Kidney (tissue), 14 donors: ENCODE measurements around the gene HAPLN3. TPM values are rescaled to one million over a fixed set of nuclear protein-coding genes. Genes with fewer than 3 reads are reported as not detected.

ENCODE experiments used
- DNase-seq, 5 donors: peaks; one replicate each; pipeline ENCODE4 v3.0.0-alpha.2; 2013 to 2020
- FAIRE-seq: peaks from 2 replicates; lab custom pipeline; 2012; peaks lifted over from hg19 to GRCh38; lab: Jason Lieb, UNC
- H3K27ac ChIP-seq, 2 donors: one replicate each; pipeline ENCODE4 v1.7.0; 2013; ENCODE audit warnings: low read depth in 2 of 2, low read length in 2 of 2, inconsistent platforms in 1 of 2
- H3K27me3 ChIP-seq: one replicate; pipeline ENCODE4 v1.7.1; 2013; ENCODE audit warnings: low read length, inconsistent platforms; ENCODE audit not compliant: control insufficient read depth, insufficient read depth
- H3K36me3 ChIP-seq, 3 donors: one replicate each; pipeline versions ENCODE4 v1.7.0 to v1.7.1; 2013; ENCODE audit warnings: low read length in 3 of 3, control low read depth in 1 of 3, inconsistent platforms in 1 of 3; ENCODE audit not compliant: insufficient read depth in 3 of 3, control insufficient read depth in 2 of 3
- H3K4me1 ChIP-seq, 3 donors: one replicate each; pipeline versions ENCODE4 v1.7.0 to v1.7.1; 2013; ENCODE audit warnings: low read length in 3 of 3, inconsistent platforms in 1 of 3, low read depth in 1 of 3; ENCODE audit not compliant: control insufficient read depth in 2 of 3, insufficient read depth in 2 of 3
- H3K4me3 ChIP-seq, 3 donors: one replicate each; pipeline versions ENCODE4 v1.7.0 to v1.8.1; 2013; ENCODE audit warnings: low read length in 3 of 3, control low read depth in 1 of 3, inconsistent platforms in 1 of 3
- H3K9ac ChIP-seq, 3 donors: one replicate each; pipeline versions ENCODE4 v1.7.0 to v1.7.1; 2013; ENCODE audit warnings: low read length in 3 of 3, control low read depth in 1 of 3, inconsistent platforms in 1 of 3
- H3K9me3 ChIP-seq, 3 donors: one replicate each; pipeline versions ENCODE4 v1.7.0 to v1.7.1; 2013; ENCODE audit warnings: low read length in 3 of 3, control low read depth in 1 of 3, inconsistent platforms in 1 of 3; ENCODE audit not compliant: control insufficient read depth in 2 of 3, insufficient read depth in 1 of 3
- CTCF ChIP-seq: IDR thresholded peaks from 3 replicates; pipeline ENCODE4 v1.5.1; 2012; ENCODE audit warnings: mild to moderate bottlenecking, moderate library complexity, borderline replicate concordance; ENCODE audit not compliant: insufficient read depth; ENCODE audit errors: extremely low read depth
- intact Hi-C: fragments of 100-400 bp; cut with DNase I; formaldehyde crosslinking; loops from one replicate; pipeline ENCODE4 v1.11.1; 2022
- polyA plus RNA-seq: library from polyadenylated mRNA; stranded (reverse); fragments of 350-450 nt; fragmentation: Illumina TruSeq; extraction: RNeasy Lipid Tissue Mini Kit (QIAGEN cat#74804); gene quantifications from one replicate; pipeline ENCODE4 v1.2.3, GENCODE V29; 2014; ENCODE audit warnings: low read depth, low replicate concordance; ENCODE audit not compliant: insufficient read depth
- total RNA-seq: library from RNA; stranded (reverse); fragmentation: NEBNext Ultra II Directional; extraction: Animal tissue kit (Norgen Biotek cat#: 25700); gene quantifications from one replicate; pipeline ENCODE4 v1.2.1, GENCODE V29; 2021
- donor health status: control.
- donor health status: control.
- donor health status: control.
- donor health status: control.
- donor health status: control.
- donor health status: DM: yes; HTN: yes; CAD: no.
- donor health status: Normal renal cell carcinoma (clear cell type).

HAPLN3 gene
- total and polyA plus RNA-seq, 2 donors from 2014 or later: 2.2 to 11.2 TPM

GRCh38 chr15:88871313-88871712 is 24.0 kb downstream of the HAPLN3 start:
- Histone ChIP-seq H3K36me3 (no peaks in the 10 kb centered on the region), H3K27ac (no peak overlapping the region), H3K4me3 (no peak overlapping the region), H3K4me1 (no peaks in the 10 kb centered on the region), H3K9ac (no peak overlapping the region), H3K27me3 (no peaks in the 10 kb centered on the region), H3K9me3 (no peaks in the 10 kb centered on the region)
- TF ChIP-seq CTCF: no peak
- intact Hi-C loops: no loop called here
- no peak for FAIRE-seq
- peak in 3 of 5 donors; percentile 22 to 38 (median 29) for DNase-seq

GRCh38 chr15:88866295-88866881 is 29.0 kb downstream of the HAPLN3 start:
- no peak overlapping the region for H3K27ac ChIP-seq
- no peak for FAIRE-seq
- intact Hi-C loops: no loop called here
- H3K9me3 ChIP-seq: no peaks in the 10 kb centered on the region
- H3K9ac ChIP-seq: no peak overlapping the region
- TF ChIP-seq CTCF: no peak
- H3K4me3 ChIP-seq: no peak overlapping the region
- no peaks in the 10 kb centered on the region for H3K36me3 ChIP-seq
- no peaks in the 10 kb centered on the region for H3K4me1 ChIP-seq
- no peaks in the 10 kb centered on the region for H3K27me3 ChIP-seq
- DNase-seq: no peak

GRCh38 chr15:88865498-88866099 is 29.7 kb downstream of the HAPLN3 start:
- no peak for TF ChIP-seq CTCF
- no peak for DNase-seq
- Histone ChIP-seq H3K4me1 (no peaks in the 10 kb centered on the region), H3K27me3 (no peaks in the 10 kb centered on the region), H3K9me3 (no peaks in the 10 kb centered on the region), H3K4me3 (no peak overlapping the region), H3K9ac (no peak overlapping the region), H3K27ac (no peak overlapping the region), H3K36me3 (no peaks in the 10 kb centered on the region)
- intact Hi-C loops: no loop called here
- FAIRE-seq: no peak
